OCI-LY7 (cell line): ENCODE results near the gene COL5A1. TPM values are rescaled to one million over a fixed set of nuclear protein-coding genes. Genes with fewer than 3 reads are reported as not detected.

Source experiments
- BruUV-seq: library from RNA; stranded (reverse); fragments of 400-500 nt; replicated peaks from 2 replicates; lab custom pipeline; 2021; lab: Mats Ljungman, UMichigan
- CTCF ChIA-PET: fragments of 300-600 bp; sonication (Branson Sonifier 250); formaldehyde crosslinking; loops from one replicate; lab custom pipeline; 2022; ENCODE audit warnings: antibody characterized with exemption; ENCODE audit not compliant: unreplicated experiment; lab: Charles Lee
- POLR2A ChIA-PET: fragments of 300-600 bp; sonication (Branson Sonifier 250); formaldehyde crosslinking; loops from one replicate; lab custom pipeline; 2022; ENCODE audit warnings: antibody characterized with exemption; lab: Charles Lee
- DNase-seq: peaks from one replicate; pipeline ENCODE4 v3.0.0-alpha.2; 2015; ENCODE audit warnings: low spot score
- H2AFZ ChIP-seq: fragments of 200-600 bp; sonication (generic), shearing (Covaris generic); 2 replicates; pipeline ENCODE4 v1.6.1; 2014; ENCODE audit warnings: mild to moderate bottlenecking, antibody characterized with exemption, low read length, moderate library complexity
- H3K27ac ChIP-seq: fragments of 200-600 bp; sonication (generic); 2 replicates; pipeline ENCODE4 v1.5.1; 2014; ENCODE audit warnings: mixed run types, low read depth, mild to moderate bottlenecking, moderate library complexity, low read length, inconsistent platforms; ENCODE audit not compliant: poor library complexity, severe bottlenecking
- H3K36me3 ChIP-seq: fragments of 200-600 bp; sonication (generic); 2 replicates; pipeline ENCODE4 v1.6.1; 2014; ENCODE audit warnings: mild to moderate bottlenecking, antibody characterized with exemption, low read length, moderate library complexity, mixed read lengths; ENCODE audit not compliant: insufficient read depth
- H3K4me1 ChIP-seq: fragments of 200-600 bp; sonication (generic); 2 replicates; pipeline ENCODE4 v1.5.1; 2014; ENCODE audit warnings: mild to moderate bottlenecking, low read length; ENCODE audit not compliant: insufficient read depth, poor library complexity, severe bottlenecking
- H3K4me2 ChIP-seq: fragments of 200-600 bp; sonication (generic); 2 replicates; pipeline ENCODE4 v1.6.1; 2014; ENCODE audit warnings: mild to moderate bottlenecking, low read length
- H3K4me3 ChIP-seq: fragments of 200-600 bp; sonication (generic); 2 replicates; pipeline ENCODE4 v1.5.1; 2014; ENCODE audit warnings: mild to moderate bottlenecking, low read depth, low read length; ENCODE audit not compliant: poor library complexity, severe bottlenecking
- H3K79me2 ChIP-seq: fragments of 200-600 bp; sonication (generic); 2 replicates; pipeline ENCODE4 v1.6.1; 2016; ENCODE audit warnings: low read depth, mild to moderate bottlenecking, low read length, moderate library complexity, mixed read lengths; ENCODE audit not compliant: insufficient read depth
- H3K9me2 ChIP-seq: fragments of 200-600 bp; sonication (generic); 2 replicates; pipeline ENCODE4 v1.6.1; 2016; ENCODE audit warnings: mild to moderate bottlenecking, low read length, mixed read lengths; ENCODE audit not compliant: insufficient read depth
- H3K9me3 ChIP-seq: fragments of 200-600 bp; sonication (generic); 2 replicates; pipeline ENCODE4 v1.6.1; 2014; ENCODE audit warnings: mild to moderate bottlenecking, mixed run types, low read length, mixed read lengths
- H4K20me1 ChIP-seq: fragments of 200-600 bp; sonication (generic); 2 replicates; pipeline ENCODE4 v1.6.1; 2014; ENCODE audit warnings: mild to moderate bottlenecking, antibody characterized with exemption, low read length, moderate library complexity, mixed read lengths; ENCODE audit not compliant: insufficient read depth
- EZH2phosphoT487 ChIP-seq: fragments of 200-600 bp; sonication (generic); IDR thresholded peaks from 2 replicates; pipeline ENCODE4 v1.6.1; 2018; ENCODE audit warnings: low read depth, borderline replicate concordance, mild to moderate bottlenecking, mixed run types, antibody characterized with exemption, low read length, moderate library complexity, mixed read lengths
- intact Hi-C: fragments of 100-400 bp; cut with micrococcal nuclease; formaldehyde crosslinking; loops from one replicate; pipeline ENCODE4 v1.10.0; 2022; ENCODE audit not compliant: unreplicated experiment
- total RNA-seq, 2 experiments: library from RNA; depleted of rRNA in 1 of 2; stranded (reverse); fragments of >200 nt in 1 of 2; shearing (Covaris generic) in 1 of 2; gene quantifications; 2 replicates each; pipeline ENCODE4 v1.2.3, GENCODE V29; 2014 to 2022
- TF ChIP-seq, protein P1 (sequence below): fragments of 200-600 bp; sonication (generic); conservative IDR thresholded peaks from 2 replicates; pipeline ENCODE4 v1.5.1; 2014; ENCODE audit warnings: mild to moderate bottlenecking, antibody characterized with exemption, low read length, moderate library complexity, mixed read lengths

Gene COL5A1
- total RNA-seq, 2 experiments from 2014 or later, result 12.2 to 28.6 TPM

DNA sequence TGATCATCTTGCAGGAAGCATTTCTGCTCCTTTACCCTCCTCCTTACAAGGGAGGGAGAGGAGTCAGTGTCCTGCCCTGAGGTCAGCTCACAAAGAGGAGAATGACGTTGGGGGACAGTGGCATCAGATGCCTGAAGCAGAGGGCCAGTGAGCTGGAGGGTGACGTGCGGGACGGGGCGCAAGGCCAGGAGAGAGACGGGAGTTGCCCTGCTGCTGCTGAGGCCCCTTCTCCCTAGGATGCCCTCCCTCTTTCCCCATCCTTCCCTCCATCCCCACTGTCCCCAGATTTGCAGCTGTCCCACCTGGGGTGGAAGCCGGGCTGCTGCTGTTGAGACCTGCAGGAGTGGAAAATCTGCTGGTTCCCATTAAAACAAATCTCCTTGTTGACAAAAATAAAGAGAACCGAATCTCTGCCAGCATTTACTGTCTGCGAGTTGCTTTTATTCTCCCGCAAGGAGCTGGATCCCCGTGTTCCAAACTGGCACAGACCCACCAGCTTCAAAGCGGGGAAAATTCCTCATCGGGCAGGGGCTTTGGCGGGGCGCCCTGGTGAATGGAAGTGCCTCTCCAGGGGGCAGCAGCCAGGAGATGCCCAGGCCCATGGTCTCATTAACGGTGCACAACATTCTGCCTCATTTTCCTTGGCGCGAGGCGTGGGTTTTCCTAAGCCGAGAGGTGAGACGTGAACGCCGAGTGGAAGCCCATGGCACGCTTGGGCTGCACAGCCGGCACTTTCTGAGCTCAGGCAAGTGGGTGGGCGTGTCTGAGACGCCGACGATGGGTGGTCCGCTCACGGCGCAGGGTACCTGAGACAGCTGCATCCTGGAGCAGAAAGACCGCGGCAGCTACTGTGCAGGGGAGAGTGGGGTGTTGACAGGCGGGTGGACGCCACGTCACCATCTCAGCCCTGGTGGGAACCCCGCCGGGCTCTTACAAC is 13.9 kb upstream of the COL5A1 start:
- ChIA-PET POLR2A (no interaction called here), CTCF (no interaction called here)
- intact Hi-C loops, result no loop called here

DNA sequence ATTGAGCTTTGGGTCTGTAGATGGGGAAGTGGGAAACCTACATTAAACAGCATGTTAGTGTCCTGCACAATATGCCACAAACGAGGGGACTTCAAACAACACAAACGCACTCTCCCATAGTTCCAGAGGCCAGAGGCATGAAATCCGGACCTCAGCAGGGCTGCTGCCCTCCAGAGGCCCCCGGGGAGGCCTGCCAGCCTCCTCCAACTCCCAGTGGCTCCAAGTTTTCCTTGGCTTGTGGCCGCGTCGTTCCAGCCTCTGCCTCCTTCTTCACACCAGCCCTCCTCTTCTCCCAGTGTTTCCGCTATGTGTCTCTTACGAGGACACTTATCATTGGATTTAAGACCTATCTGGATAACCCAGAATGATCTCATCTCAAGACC is 13.3 kb upstream of the COL5A1 start:
- CTCF ChIA-PET, result no interaction called here

More for the DNA sequence above, 13.9 kb upstream of the COL5A1 start:
- Histone ChIP-seq H4K20me1 (no peaks in the 10 kb centered on the region), H3K4me1 (no peaks in the 10 kb centered on the region), H3K9me2 (no peaks in the 10 kb centered on the region), H3K36me3 (no peaks in the 10 kb centered on the region), H3K79me2 (no peaks in the 10 kb centered on the region), H3K4me2 (no peak overlapping the region), H3K4me3 (no peak overlapping the region), H3K27ac (no peak overlapping the region), H3K9me3 (no peaks in the 10 kb centered on the region), H2AFZ (no peak overlapping the region)
- no peak for DNase-seq
- BruUV-seq, result no TSS peak
- TF ChIP-seq EZH2phosphoT487, result no peak
- TF ChIP-seq, protein P1, sequence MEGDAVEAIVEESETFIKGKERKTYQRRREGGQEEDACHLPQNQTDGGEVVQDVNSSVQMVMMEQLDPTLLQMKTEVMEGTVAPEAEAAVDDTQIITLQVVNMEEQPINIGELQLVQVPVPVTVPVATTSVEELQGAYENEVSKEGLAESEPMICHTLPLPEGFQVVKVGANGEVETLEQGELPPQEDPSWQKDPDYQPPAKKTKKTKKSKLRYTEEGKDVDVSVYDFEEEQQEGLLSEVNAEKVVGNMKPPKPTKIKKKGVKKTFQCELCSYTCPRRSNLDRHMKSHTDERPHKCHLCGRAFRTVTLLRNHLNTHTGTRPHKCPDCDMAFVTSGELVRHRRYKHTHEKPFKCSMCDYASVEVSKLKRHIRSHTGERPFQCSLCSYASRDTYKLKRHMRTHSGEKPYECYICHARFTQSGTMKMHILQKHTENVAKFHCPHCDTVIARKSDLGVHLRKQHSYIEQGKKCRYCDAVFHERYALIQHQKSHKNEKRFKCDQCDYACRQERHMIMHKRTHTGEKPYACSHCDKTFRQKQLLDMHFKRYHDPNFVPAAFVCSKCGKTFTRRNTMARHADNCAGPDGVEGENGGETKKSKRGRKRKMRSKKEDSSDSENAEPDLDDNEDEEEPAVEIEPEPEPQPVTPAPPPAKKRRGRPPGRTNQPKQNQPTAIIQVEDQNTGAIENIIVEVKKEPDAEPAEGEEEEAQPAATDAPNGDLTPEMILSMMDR, result no peak

More for the DNA sequence above, 13.3 kb upstream of the COL5A1 start:
- Histone ChIP-seq H3K9me3 (no peaks in the 10 kb centered on the region), H4K20me1 (no peaks in the 10 kb centered on the region), H3K36me3 (no peaks in the 10 kb centered on the region), H3K4me2 (no peak overlapping the region), H3K9me2 (no peaks in the 10 kb centered on the region), H3K27ac (no peak overlapping the region), H3K4me3 (no peak overlapping the region), H3K4me1 (no peaks in the 10 kb centered on the region), H2AFZ (no peak overlapping the region), H3K79me2 (no peaks in the 10 kb centered on the region)
- no TSS peak for BruUV-seq
- TF ChIP-seq, protein P1, result no peak
- TF ChIP-seq EZH2phosphoT487, result no peak
- intact Hi-C loops, result no loop called here
- DNase-seq, result no peak
- POLR2A ChIA-PET, result no interaction called here
